ENCODE results near the gene GULP1. TPM values are rescaled to one million over a fixed set of nuclear protein-coding genes. Genes with fewer than 3 reads are reported as not detected.

GULP1 gene
- total and polyA plus RNA-seq, 10 of the 15 experiments (the other 5 are each of a cell fraction or from before 2014, with no cell fraction given) = 0.02 to 1.3 (median 0.15) TPM; not detected in 5

DNA sequence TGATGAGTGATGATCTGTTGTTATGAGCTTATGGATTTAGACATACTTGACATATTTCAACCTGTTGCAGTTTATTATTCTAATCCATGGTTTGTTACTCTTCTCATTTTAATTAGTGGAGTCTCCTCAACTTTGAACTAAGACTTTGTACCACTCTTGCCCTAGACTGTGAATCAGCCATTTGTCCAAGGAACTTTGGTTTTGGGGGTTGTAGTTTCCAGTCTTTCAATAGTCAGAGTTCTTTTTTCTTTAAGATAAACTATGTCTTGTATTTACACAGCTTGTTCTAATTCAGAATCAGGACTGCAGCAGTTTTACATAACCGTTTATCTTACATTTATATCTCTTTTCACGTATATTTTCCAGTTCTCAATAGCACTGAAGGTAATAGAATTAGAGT lies 133.6 kb downstream of the GULP1 start:
- no peak for TF ChIP-seq GABPA (IDR thresholded peaks at IDR 0.05; ENCODE audit: low read depth)
- no peak for TF ChIP-seq E4F1 (IDR thresholded peaks at IDR 0.05; ENCODE audit: borderline replicate concordance, partially characterized antibody)
- no peak for TF ChIP-seq NFYB (IDR thresholded peaks at IDR 0.05; ENCODE audit: insufficient read depth, low read depth, low read length)
- no peak for TF ChIP-seq SIN3A (IDR thresholded peaks at IDR 0.05; ENCODE audit: low read depth, low read length)
- H4K20me1 ChIP-seq (ENCODE audit: control insufficient read depth, insufficient read depth) = no peaks in the 10 kb centered on the region
- no peak overlapping the region for H3K9ac ChIP-seq (ENCODE audit: control insufficient read depth, insufficient read depth, low read length)
- RAD21 ChIA-PET (ENCODE audit: unreplicated experiment) = no interaction called here
- SMC1A ChIA-PET (ENCODE audit: uncharacterized antibody, unreplicated experiment) = no interaction called here
- WGBS (ENCODE audit: insufficient coverage, insufficient replicate concordance, low lambda C conversion rate, missing lambda C conversion rate) = 13% methylated on average over 2 of the region's 2 CpGs
- in situ Hi-C loops (cut with MboI) = no loop called here
- ATAC-seq = no peak
- no peak overlapping the region for H3K4me2 ChIP-seq (ENCODE audit: control insufficient read depth, insufficient read depth)
- no peak overlapping the region for H2AFZ ChIP-seq (ENCODE audit: control insufficient read depth, low read depth, low read length)
- no peaks in the 10 kb centered on the region for H3K9me3 ChIP-seq (replicated peaks; ENCODE audit: control insufficient read depth, insufficient read depth, low read length)
- no peaks in the 10 kb centered on the region for H3K27me3 ChIP-seq (replicated peaks in 1 of 2; ENCODE audit: control insufficient read depth in 2 of 2, insufficient read depth in 2 of 2, low read length in 1 of 2)
- H3K79me2 ChIP-seq (ENCODE audit: control insufficient read depth, insufficient read depth, low read length) = no peaks in the 10 kb centered on the region
- intact Hi-C loops (cut with micrococcal nuclease; ENCODE audit: unreplicated experiment) = no loop called here
- POLR2A ChIA-PET = no interaction called here
- no TSS peak for BruUV-seq (replicated peaks)
- H3K36me3 ChIP-seq (ENCODE audit: control insufficient read depth in 2 of 2, insufficient read depth in 2 of 2, low read length in 1 of 2) = no peaks in the 10 kb centered on the region
- no peak for FAIRE-seq
- H3K27ac ChIP-seq (ENCODE audit: control insufficient read depth, insufficient read depth) = no peak overlapping the region
- CTCF ChIA-PET = no interaction called here
- no peaks in the 10 kb centered on the region for H3K4me1 ChIP-seq (ENCODE audit: control insufficient read depth, insufficient read depth, low read length)
- no peak overlapping the region for H3K4me3 ChIP-seq
- no peak for DNase-seq (ENCODE audit: low read depth, low spot score)

GRCh38 chr2:188426121-188426520 lies 134.4 kb downstream of the GULP1 start:
- FAIRE-seq = no peak
- ChIA-PET SMC1A (ENCODE audit: uncharacterized antibody, unreplicated experiment) (no interaction called here), CTCF (no interaction called here), POLR2A (no interaction called here), RAD21 (ENCODE audit: unreplicated experiment) (no interaction called here)
- 15% methylated on average over 2 of the region's 2 CpGs for WGBS (ENCODE audit: insufficient coverage, insufficient replicate concordance, low lambda C conversion rate, missing lambda C conversion rate)
- Histone ChIP-seq H3K79me2 (ENCODE audit: control insufficient read depth, insufficient read depth, low read length) (no peaks in the 10 kb centered on the region), H4K20me1 (ENCODE audit: control insufficient read depth, insufficient read depth) (no peaks in the 10 kb centered on the region), H3K27me3 (replicated peaks in 1 of 2; ENCODE audit: control insufficient read depth in 2 of 2, insufficient read depth in 2 of 2, low read length in 1 of 2) (no peaks in the 10 kb centered on the region), H3K4me2 (ENCODE audit: control insufficient read depth, insufficient read depth) (no peak overlapping the region), H3K4me3 (no peak overlapping the region), H3K9ac (ENCODE audit: control insufficient read depth, insufficient read depth, low read length) (no peak overlapping the region), H2AFZ (ENCODE audit: control insufficient read depth, low read depth, low read length) (no peak overlapping the region), H3K9me3 (replicated peaks; ENCODE audit: control insufficient read depth, insufficient read depth, low read length) (no peaks in the 10 kb centered on the region), H3K36me3 (ENCODE audit: control insufficient read depth in 2 of 2, insufficient read depth in 2 of 2, low read length in 1 of 2) (no peaks in the 10 kb centered on the region), H3K27ac (ENCODE audit: control insufficient read depth, insufficient read depth) (no peak overlapping the region), H3K4me1 (ENCODE audit: control insufficient read depth, insufficient read depth, low read length) (no peaks in the 10 kb centered on the region)
- intact Hi-C loops (cut with micrococcal nuclease; ENCODE audit: unreplicated experiment) (no loop called here), in situ Hi-C loops (cut with MboI) (no loop called here)
- TF ChIP-seq ZSCAN29 (IDR thresholded peaks at IDR 0.05) = no peak
- TF ChIP-seq SMC3 (IDR thresholded peaks at IDR 0.05; ENCODE audit: borderline replicate concordance, low read length) = no peak
- TF ChIP-seq CREB1 (IDR thresholded peaks at IDR 0.05; ENCODE audit: low read depth) = no peak
- TF ChIP-seq MTA3 (IDR thresholded peaks at IDR 0.05; ENCODE audit: borderline replicate concordance, low read length) = no peak
- TF ChIP-seq HSF1 (IDR thresholded peaks at IDR 0.05; ENCODE audit: low read depth, low read length) = no peak
- no peak for TF ChIP-seq HDAC2 (IDR thresholded peaks at IDR 0.05)
- DNase-seq (ENCODE audit: low read depth, low spot score) = no peak
- no TSS peak for BruUV-seq (replicated peaks)
- no peak for ATAC-seq
